GM19025 (cell line): ENCODE data around the gene DNAJB8.

Experiments used
- ATAC-seq: cut with Tn5 transposase; IDR thresholded peaks from one replicate; pipeline ENCODE4 v1.9.1; 2021; ENCODE audit warnings: mild to moderate bottlenecking, low read depth, moderate library complexity; ENCODE audit not compliant: unreplicated experiment

The DNAJB8 gene

GRCh38 chr3:128495435-128495970 is 28.8 kb upstream of the DNAJB8 start:
- ATAC-seq, result no peak

DNA sequence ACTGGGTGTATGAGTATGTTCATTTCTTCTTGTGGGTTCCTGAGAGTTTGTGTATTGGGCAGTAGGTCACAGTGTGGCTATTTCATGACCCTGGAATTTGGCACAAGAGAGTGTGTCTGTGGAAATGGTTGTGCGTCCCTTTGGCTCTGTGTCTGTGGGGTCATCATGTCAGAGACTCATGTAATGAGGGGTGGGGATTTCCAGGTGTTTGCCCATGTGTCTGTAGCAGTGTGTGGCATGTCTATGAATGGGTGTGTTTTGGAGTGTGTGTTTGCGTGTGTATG is 27.6 kb upstream of the DNAJB8 start:
- no peak for ATAC-seq

GRCh38 chr3:128493570-128494366 is 27.1 kb upstream of the DNAJB8 start:
- ATAC-seq, result no peak

- ATAC-seq, result no peak
Observed at GRCh38 chr3:128492671-128493569, 26.2 kb upstream of the DNAJB8 start, which contains the start of gene GATA2. Gene GATA2, minus strand, starts transcription at chr3:128493201. Its CDS starts 6,170 bp downstream, at chr3:128487031.

- ATAC-seq, result no peak
Observed at GRCh38 chr3:128491941-128492670, 25.4 kb upstream of the DNAJB8 start.

GRCh38 chr3:128491691-128491940 is 24.9 kb upstream of the DNAJB8 start:
- ATAC-seq, result no peak

GRCh38 chr3:128490915-128491690 is 24.4 kb upstream of the DNAJB8 start:
- no peak for ATAC-seq

GRCh38 chr3:128490650-128490914 is 23.9 kb upstream of the DNAJB8 start:
- ATAC-seq, result no peak

DNA sequence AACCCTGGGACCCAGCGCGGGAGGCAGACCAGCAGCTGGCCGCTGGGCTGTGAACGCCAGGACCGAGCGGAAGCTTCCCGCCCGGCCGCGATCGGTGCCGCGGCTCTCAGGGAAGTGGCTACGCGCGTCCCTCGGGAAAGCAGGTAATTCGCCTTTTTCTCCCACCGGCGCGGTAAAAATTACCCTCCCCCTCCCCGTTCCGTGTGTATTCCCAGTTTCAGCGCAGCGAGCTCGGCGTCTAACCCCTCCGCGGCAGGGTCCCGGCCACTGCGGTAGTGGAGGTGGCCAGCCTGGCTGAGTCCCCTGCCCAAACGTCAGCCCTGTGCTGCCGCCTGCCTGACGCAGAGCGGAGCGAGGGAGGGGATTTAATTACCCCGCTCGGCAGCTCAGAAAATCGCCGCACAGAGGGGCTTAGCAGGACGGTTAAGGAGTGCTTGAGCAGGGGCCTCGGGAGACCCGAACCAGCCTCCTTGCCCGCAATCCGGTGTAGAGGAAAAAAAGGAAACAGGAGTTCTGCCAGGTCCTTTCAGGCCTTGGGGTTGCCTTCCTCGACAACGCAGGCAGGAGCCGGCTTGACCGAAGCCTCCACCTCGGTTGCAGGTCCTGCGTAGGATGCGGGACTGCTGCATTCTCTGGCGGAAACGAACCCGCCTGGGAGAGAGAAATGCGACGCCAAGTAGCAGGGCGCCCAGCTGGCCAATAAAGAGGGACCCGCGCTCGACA is 23.4 kb upstream of the DNAJB8 start:
- no peak for ATAC-seq

- no peak for ATAC-seq
Observed at GRCh38 chr3:128489674-128489926, 22.9 kb upstream of the DNAJB8 start.

GRCh38 chr3:128488991-128489673 is 22.4 kb upstream of the DNAJB8 start:
- no peak for ATAC-seq

DNA sequence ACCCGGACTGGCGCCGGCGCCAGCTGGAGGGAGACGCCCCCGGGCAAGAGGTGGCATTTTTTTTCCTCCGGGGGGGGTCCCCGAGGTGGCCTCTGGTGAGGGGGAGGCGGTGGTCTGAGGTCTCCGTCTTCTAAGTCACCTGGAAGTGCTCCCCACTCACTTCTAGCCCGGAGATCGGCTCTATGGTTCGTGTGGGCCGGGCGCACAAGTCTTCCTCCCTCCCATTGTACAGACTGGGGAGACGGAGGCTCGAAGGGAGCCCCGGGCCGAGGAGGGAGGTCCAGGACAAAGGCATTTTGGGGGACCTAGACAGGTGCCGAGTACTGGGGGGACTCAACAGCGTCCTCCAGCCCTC is 21.9 kb upstream of the DNAJB8 start:
- no peak for ATAC-seq

- no peak for ATAC-seq
Observed at GRCh38 chr3:128487813-128488635, 21.3 kb upstream of the DNAJB8 start.

GRCh38 chr3:128487538-128487812 is 20.8 kb upstream of the DNAJB8 start:
- ATAC-seq, result no peak

DNA sequence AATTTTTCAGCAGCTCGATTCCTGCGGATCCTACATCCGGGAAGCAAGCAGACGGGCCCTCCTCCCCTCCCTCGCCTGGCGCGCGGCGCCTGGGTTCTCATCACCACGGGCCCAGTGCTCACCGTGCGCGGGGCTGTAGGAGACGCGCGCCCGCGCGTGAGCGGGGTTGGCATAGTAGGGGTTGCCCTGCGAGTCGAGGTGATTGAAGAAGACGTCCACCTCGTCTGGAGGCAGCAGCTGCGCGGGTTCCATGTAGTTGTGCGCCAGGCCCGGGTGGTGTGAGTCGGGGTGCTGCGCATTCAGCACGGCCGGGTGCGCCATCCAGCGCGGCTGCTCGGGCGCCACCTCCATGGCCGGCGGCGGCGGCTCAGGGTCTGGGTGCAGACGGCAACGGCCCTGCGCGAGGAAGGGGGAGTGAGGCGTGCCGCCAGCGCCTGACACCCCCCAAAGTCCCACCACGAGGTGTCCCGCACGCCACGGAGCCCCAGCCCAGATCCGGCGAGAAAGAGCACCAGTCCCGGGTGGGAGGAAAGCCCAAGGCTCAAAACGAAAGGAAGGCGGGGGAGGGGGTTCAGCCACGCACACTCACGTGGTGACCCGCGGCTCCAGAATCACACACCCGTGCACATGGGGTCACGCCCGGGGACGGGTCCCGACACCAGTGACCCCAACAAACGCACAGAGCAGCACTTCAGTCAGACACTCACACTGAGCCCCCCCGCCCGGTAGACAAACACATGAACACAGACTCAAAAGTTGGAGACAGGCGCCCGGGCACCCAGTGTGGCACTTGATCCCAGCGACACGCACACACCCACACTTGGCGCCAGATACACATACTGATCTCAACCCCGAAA is 20.2 kb upstream of the DNAJB8 start:
- no peak for ATAC-seq

- no peak for ATAC-seq
Observed at GRCh38 chr3:128486205-128486628, 19.5 kb upstream of the DNAJB8 start.

DNA sequence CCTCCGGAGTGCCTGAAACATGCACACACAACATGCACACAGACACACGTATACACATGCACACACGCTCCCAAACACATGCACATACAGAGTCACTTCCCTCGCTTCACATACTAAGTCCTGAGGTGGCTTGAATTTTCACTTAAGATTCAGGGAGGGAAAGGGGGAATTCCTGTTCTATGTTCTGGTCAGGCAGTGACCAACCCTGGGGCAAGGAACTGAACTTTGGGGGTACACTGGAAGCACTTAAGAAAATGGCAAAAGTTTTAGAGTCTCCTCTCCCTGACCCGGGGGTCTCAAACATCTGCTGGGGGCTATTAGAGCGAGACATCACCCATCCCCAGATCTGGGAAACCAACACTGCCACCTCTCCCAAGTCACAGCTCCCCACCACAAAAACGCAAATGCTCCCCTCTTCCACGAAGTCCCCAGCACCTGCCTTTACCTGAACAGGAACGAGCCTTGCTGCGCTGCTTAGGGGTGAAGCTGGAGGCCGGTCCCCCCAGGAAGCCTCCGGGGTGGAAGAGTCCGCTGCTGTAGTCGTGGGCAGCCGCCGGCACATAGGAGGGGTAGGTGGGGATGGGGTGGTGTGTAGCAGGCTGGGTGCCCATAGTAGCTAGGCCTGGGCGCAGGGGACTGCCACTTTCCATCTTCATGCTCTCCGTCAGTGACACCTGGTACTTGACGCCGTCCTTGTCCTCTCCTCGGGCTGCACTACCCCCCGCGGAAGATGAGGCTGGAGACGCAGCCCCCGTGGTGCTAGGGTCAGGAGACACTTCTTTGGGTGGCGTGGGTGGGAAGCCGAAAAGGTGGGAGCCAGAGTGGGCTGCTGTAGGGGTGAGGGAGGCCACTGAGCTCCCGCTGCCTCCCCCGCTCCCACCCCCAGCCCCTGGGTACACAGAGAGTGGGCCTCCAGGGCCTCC is 18.9 kb upstream of the DNAJB8 start:
- no peak for ATAC-seq
